ENCODE data around the gene LSAMP.

Gene LSAMP

GRCh38 chr3:116350119-116350733, 95.1 kb downstream of the LSAMP start:
- no peak for DNase-seq

GRCh38 chr3:116348216-116348615, 97.1 kb downstream of the LSAMP start:
- no peak for DNase-seq

GRCh38 chr3:116342499-116342898, 102.8 kb downstream of the LSAMP start:
- DNase-seq, result no peak

- DNase-seq, result no peak
Observed at GRCh38 chr3:116341899-116342298, 103.4 kb downstream of the LSAMP start.

DNA sequence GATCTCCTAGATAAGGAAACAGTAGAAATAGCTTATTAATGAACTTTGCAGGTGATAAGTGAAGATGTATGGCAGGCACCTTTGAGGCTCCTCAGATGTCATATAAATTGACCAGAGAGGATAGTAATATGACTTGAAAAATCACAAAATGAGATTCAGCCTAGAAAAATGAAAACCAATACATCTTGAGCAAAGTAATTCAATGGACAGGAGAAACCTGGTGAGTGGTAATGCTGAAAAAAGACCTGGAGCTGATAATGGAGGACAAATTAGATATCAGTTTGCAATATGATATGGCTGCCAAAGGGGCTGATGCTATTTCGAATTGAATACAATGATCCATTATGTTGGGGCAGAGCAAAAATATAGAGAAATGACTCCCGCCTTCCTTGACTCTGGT, 103.9 kb downstream of the LSAMP start:
- DNase-seq, result no peak

- no peak for DNase-seq
Observed at GRCh38 chr3:116340680-116341216, 104.5 kb downstream of the LSAMP start.

GRCh38 chr3:116339441-116340028, 105.8 kb downstream of the LSAMP start:
- DNase-seq, result no peak

DNA sequence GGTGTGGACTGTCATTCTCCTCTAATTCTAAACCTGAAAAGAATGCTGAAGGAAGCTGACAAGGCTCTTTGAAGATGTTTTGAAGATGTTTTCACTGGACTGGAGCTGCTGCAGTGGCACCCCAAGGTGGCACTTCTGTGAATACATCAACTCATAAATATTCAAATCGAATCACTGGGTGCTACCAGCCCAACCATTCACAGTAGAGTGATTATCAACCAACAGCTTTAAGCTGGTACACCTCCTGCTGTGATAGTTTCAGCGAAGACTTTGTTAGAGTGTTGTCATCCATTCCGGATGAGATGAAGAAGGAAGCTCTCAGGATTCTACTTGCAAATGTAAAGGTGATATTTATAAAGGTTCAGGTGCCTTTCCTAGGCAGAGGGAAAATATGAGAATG, 106.6 kb downstream of the LSAMP start:
- DNase-seq, result no peak

GRCh38 chr3:116337229-116337628, 108.1 kb downstream of the LSAMP start:
- no peak for DNase-seq

- DNase-seq, result no peak
Observed at GRCh38 chr3:116331380-116331779, 113.9 kb downstream of the LSAMP start.

DNA sequence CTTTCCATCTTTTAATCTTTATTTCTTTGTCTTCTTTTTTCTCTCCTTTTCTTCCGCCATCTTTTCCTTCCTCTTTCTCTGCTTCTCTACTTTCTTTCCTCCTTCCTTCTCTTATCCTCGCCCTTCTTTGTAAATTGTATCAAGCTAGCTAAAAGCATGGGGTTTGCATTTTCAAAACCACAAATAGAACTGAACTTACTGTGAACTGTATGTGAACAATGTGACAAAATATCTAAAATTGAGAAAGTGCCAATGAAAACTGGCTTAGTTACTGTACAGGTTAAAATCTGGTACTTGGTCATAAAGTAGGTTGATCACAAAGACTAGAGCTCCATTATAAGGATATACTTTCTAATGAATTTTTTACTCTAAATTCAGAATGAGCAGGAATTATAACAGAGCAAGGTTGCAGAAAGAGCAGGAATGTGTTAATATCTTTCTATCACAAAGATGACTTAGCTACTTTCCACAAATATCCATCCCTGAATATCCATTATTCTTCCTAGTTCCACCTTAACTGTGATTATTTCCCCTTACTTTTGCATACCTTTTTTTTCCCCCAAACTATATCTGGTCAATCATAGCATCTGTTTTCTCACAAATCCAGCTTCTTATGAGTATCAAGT, 122.4 kb downstream of the LSAMP start:
- DNase-seq, result no peak

DNA sequence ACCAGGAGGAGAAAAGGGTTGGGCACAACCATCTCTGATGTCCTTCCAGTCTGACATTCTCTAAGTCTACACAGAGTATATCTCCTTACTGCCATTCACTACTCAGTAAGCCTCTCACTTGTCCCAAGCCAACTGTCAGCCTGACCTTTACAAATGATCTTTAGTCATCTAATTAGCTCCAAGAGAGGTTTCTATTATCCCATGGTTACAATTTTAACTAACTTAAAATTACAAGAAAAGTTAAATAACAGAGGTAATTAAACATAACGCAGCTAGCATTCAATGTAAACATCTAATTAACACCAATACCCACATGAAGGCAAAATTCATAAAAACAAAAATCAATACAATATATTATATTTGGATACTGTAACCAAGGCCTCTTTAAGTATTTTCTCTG, 126.9 kb downstream of the LSAMP start:
- no peak for DNase-seq

DNA sequence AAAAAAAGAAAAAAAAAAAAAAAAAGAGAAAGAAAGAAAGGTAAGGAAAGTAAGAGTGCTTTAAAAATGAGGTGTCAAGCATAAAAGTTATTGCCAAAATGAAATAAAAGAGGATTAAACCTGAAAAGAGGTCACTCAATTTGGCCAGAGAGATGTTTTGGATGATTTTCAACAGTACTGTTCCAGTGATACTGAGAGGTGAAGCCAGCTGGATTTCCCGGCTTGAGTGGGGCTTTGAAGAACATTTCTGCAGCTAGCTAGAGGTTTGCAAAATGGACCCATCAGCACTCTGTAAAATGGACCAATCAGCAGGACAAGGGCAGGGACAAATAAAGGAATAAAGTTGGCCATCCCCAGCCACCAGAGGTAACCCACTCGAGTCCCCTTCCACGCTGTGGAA, 128.5 kb downstream of the LSAMP start:
- no peak for DNase-seq

DNA sequence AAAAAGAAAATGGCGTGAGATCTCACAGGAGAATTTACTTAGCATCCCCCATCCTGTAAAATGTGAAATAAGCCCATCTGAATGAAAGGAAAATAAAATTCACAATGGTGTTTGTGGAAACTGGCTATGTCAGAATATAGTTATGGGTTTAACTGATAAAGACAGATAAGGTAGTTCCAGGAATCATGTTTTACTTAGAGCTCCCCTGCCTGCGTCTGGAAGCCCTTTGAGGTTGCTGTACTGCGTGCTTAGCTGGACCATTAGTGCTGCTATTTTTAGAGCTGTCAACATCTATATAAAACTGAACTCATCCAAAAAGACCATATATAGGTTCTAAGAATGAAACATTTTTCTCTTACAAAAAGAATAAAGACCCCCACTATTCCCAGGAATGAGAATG, 130.8 kb downstream of the LSAMP start:
- no peak for DNase-seq

- no peak for DNase-seq
Observed at GRCh38 chr3:116306720-116307119, 138.6 kb downstream of the LSAMP start.

GRCh38 chr3:116306149-116306548, 139.1 kb downstream of the LSAMP start:
- DNase-seq, result no peak

DNA sequence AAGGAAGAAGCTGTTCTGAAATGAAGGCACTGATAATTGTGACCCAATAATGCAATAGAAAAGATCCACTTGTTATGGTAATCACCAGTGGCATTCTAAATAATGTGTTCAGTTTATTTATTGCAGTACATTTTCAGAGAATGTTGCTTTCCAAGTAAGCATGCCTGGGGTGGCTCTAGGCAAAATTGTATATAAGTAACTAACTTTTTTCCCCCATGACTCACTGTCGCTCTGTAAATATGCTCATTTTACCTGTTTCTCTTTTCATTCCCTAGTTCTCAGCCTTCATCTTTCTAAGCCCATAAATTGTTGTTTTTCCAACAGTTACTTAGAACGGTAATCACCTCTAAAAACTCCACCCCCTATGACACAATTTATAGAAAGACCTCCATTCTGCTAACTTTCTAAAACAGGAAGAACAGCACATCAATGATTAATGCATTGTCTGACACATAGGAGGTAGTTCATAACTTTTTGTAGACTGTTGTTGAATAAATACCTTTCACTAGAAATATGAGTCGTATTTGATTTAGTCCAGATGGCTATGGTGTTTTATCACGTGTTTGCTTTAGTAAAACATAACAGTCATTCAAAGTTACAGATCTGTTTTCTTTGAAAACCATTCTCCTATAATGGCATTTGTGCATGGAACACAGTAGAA, 143.1 kb downstream of the LSAMP start:
- DNase-seq, result no peak

GRCh38 chr3:116301422-116301821, 143.9 kb downstream of the LSAMP start:
- DNase-seq, result no peak

GRCh38 chr3:116300226-116300625, 145.1 kb downstream of the LSAMP start:
- DNase-seq, result no peak

DNA sequence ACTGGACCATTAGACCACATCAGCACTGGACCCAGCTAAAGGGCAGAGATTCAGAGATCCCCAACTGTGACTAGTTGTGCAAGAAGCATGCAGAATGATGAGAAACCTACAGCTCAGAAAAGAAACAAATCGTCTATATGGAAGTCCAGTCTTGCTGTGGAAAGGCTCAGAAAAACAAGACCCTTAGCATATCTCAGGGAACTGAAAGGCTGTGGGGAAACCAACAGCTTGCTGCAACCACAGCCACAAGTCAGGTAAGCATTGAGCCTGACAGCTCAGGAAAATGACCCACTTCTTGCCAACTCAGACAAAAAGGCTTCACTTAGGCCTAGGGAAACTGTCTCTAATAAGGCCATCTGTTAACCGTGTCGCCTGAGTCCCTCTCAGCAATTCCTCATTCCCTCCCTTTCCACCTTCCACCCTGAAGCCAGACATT, 145.6 kb downstream of the LSAMP start:
- DNase-seq, result no peak

GRCh38 chr3:116298151-116298550, 147.1 kb downstream of the LSAMP start:
- DNase-seq, result no peak

- DNase-seq, result no peak
Observed at GRCh38 chr3:116291141-116291540, 154.1 kb downstream of the LSAMP start.

DNA sequence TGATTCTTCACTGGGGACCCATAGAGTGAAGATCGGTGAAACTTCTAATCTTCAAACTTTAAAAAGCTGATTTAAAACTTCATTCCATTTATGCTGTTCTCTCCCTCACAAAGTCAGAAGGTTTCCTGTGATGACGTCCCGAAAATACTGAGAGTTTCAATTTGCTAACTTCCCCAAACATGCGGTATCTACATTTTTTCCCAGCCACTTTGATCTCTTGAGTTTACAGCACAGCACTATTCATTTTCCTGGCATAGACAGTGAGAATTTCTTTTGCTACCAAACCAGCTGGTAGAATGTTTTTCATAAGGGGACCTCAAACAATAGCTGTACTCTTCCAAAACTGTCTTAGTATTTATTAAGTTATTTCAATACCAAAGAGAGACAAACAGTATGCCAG, 156.8 kb downstream of the LSAMP start:
- no peak for DNase-seq
